Epithelial cell of prostate (primary cell): ENCODE data around the gene PLPPR3.

ENCODE experiments used
- DNase-seq: peaks from one replicate; pipeline ENCODE4 v3.0.0-alpha.2; 2011; ENCODE audit warnings: low read depth, low spot score
- H3K27ac ChIP-seq: fragments of 450-650 bp; 2 replicates; pipeline ENCODE4 v1.5.1; 2017; ENCODE audit warnings: mild to moderate bottlenecking

The PLPPR3 gene

DNA sequence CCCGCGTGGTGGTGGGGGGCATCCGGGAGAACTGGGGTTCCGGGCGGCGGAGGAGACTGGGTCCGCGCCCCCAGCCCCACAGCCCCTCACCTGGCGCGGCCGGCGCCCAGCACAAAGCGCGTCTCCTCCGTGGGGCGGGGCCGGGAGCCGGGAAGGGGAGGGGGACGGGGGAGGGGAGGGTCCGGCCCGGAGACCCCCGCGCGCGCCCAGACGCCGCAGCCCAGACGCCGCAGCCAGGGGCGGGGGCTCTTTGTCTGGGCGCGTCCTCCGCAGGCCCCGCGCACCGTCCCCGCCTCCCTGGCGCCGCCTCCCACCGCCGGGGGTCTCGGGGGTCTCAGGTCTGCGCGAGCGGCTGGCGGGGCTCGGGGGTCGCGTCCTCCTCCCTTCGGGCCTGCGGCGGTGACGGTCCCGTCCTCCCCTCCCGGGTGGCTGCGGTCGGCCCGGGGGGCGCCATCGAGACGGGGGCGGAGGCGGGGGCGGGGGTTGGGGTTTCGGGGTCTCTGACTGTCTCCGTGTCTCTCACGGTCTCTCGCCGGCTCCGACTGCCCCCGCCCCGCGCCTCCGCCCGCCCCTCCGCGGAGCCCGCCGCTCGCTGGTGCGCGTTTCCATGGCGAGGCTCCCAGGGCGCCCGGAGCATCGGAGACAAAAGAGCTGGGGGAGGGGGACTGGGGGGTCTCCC lies at the start of gene PLPPR3:
PLPPR3 (minus strand) TSS at position 131 of the 679 bp plus-strand sequence. CDS start 396 bp downstream, outside the sequence.
- DNase-seq = no peak
- no peak within 1 kb of the TSS for H3K27ac ChIP-seq

- no peak for DNase-seq
- no peak overlapping the region for H3K27ac ChIP-seq
Measured at GRCh38 chr19:870963-871401, 49.2 kb upstream of the PLPPR3 start.

- no peak overlapping the region for H3K27ac ChIP-seq
- DNase-seq = no peak
Measured at GRCh38 chr19:870314-870713, 48.6 kb upstream of the PLPPR3 start.

GRCh38 chr19:869245-870177 lies 47.8 kb upstream of the PLPPR3 start:
- peak; percentile 20 for DNase-seq
- H3K27ac ChIP-seq = peak overlapping the region; percentile 46

DNA sequence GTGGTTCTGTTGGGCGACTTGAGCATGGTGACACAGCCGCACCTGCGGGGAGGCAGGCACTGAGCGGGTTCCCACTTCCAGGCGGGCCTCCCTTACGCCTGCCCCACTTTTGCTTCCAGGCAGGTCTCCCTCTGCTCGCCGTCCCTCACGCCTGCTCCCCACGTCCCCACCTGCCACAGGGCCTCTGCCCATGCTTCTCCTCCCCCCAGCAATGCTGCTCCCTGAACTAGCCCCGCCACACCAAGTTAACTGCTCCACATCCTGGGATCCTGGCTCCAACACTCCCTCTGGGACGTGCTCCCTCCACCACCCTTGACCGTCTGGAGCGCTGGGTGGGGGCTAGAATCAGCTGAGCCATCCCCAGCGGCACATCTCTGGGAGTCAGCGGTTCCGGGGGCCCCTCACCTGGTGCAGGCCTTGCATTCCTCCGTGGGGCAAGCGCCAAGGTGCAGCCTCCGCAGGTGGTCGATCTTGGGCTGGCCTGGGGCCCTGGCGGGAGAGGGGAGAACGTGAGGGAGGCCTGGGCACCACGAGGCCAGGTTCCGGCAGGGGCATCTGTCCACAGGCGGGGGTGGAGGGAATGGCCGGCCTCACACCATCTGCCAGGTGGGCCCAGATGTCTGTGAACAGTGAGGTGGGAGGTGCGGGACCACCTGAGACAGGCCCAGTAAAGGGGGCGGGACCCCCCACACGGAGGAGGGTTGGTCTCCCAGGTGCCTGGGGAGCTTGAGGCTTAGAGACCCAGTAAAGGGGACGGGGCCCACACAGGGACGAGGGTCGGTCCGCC lies 46.9 kb upstream of the PLPPR3 start:
- peak overlapping the region; percentile 46 for H3K27ac ChIP-seq
- DNase-seq = no peak

- H3K27ac ChIP-seq = no peak overlapping the region
- DNase-seq = no peak
Measured at GRCh38 chr19:867855-868457, 46.2 kb upstream of the PLPPR3 start.

GRCh38 chr19:867301-867793 lies 45.6 kb upstream of the PLPPR3 start:
- no peak overlapping the region for H3K27ac ChIP-seq
- DNase-seq = no peak

GRCh38 chr19:866769-867300 lies 45.1 kb upstream of the PLPPR3 start:
- no peak overlapping the region for H3K27ac ChIP-seq
- no peak for DNase-seq

DNA sequence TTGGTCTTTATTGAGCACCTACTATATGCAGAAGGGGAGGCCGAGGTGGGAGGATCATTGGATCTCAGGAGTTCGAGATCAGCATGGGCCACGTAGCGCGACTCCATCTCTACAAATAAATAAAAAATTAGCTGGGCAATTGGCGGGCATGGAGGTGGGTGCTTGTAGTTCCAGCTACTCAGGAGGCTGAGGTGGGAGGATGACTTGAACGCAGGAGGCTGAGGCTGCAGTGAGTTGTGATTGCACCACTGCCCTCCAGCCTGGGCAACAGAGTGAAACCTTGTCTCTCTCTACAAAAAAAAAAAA lies 41.5 kb upstream of the PLPPR3 start:
- H3K27ac ChIP-seq = no peak overlapping the region
- DNase-seq = no peak

DNA sequence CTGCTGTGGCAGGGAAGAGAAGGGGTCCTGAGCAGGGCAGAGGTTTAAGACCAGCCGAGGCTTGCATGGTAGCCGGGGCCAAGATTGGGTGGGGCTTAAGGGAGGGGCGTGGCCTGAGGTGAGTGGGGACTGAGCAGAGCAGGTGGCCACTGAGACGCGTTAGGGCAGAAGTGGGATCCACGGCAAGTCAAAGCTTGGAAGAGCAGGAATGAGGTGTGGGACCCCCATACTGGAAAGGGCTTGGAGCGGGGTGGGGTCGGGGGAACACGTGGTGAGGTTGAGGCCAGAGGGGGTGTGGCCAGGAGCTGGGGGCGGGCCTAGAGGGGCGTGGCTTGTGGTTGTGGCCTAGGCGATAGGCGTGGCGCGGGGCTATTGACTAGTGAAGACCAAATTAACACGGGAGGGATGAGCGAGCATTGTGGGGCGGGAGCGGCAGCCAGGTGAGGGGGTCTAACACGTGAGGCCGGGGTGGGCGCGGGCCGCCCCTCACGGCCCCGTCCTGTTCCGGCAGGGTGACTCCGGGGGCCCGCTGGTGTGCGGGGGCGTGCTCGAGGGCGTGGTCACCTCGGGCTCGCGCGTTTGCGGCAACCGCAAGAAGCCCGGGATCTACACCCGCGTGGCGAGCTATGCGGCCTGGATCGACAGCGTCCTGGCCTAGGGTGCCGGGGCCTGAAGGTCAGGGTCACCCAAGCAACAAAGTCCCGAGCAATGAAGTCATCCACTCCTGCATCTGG lies 41.0 kb upstream of the PLPPR3 start:
- DNase-seq = no peak
- no peak overlapping the region for H3K27ac ChIP-seq

DNA sequence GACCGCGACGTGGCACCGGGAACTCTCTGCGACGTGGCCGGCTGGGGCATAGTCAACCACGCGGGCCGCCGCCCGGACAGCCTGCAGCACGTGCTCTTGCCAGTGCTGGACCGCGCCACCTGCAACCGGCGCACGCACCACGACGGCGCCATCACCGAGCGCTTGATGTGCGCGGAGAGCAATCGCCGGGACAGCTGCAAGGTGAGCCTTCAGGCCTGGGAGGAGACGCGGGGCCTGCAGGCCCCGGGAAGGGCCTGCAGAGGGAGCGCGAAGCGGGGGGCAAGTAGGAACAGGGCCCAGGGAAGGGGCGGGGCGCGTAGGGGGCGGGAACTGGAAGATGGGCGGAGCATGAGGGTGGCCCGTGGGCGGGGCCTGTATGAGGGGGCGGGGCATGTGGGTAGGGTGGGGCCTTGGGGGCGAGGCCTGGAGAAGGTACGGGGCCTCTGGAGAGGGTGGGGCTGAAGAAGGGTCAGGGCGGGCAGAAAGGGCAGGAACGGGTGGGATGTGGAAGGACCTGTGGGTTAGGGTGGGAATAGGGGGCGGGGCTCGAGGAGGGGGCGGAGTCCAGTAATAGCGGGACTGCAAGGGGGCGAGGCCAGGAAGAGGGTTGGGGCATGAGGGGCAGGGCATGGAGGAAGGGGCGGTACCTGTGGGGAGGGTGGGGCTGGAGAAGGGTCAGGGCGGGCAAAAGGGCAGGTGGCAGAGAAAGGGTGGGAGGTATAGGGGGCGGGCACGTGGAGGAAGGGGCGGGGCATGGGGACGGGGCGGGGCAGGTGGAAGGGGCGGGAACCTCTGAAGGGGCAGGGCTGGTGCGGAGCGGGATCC lies 40.2 kb upstream of the PLPPR3 start:
- no peak for DNase-seq
- no peak overlapping the region for H3K27ac ChIP-seq

GRCh38 chr19:861141-861755 lies 39.5 kb upstream of the PLPPR3 start:
- H3K27ac ChIP-seq = no peak overlapping the region
- DNase-seq = no peak

DNA sequence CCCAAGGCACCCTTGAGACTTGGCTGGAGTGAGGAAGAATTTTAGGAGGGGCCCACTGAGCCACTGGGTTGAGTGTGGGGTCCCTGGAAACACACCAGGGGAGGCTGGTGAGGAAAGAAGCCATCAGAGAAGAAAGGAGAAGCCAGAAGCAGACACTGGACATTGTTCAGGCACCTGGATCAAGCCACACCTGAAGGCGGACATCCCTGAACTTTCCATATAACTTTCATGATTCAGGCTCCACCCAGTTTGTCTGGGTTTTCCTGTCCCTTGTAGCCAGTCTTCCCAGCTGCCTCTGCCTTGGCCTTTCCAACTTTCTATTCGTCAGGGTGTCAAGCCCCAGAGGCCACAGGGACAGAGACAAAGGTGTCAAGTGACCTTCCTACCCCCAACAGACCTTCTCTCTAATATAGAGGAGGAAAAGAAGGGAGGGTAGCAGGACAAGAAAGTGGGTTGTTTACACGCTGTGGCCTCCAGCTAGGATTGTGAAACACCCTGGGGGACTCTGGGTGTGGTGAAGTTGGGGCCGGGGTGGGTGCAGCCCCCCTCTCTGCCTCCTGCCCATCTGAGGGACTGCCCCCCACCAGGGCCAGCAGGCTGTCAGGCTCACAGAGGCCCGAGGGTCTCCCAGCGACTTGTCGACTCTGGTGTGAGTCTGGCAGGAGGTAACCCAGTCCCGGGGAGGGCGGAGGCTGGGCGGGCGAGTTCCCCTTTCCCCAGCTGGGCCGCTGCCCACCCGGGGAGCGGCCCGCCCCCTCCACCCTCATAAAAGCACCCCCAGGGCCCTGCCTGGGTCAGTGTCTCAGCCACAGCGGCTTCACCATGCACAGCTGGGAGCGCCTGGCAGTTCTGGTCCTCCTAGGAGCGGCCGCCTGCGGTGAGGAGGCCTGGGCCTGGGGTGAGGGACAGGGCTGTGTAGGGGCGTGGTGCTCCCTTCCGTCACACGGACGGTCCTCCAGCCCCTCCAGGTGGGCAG lies 37.4 kb upstream of the PLPPR3 start, which contains the start of gene CFD:
CFD (plus strand) TSS at position 797 of the 976 bp plus-strand sequence; CDS start at position 823, 26 bp downstream.
- no peak for DNase-seq
- no peak within 1 kb of the TSS for H3K27ac ChIP-seq

DNA sequence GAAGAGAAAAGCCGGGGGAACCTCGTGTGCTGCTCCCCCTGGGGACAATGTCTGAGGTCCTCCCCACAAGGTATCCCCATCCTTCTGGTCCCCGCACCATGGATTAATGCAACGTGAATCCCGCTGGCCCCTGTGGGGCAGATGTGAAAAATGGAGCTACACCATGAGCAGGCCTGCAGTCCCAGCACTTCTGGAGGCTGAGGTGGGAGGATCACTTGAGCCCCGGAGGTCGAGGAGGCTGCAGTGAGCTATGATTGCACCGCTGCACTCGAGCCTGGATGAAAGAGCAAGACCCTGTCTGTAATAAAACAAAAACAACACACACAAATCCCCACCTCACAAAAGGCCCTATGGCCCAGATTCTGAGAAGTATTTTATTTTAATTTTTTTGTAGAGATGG lies 36.5 kb upstream of the PLPPR3 start:
- no peak overlapping the region for H3K27ac ChIP-seq
- DNase-seq = no peak

- no peak for DNase-seq
- no peak overlapping the region for H3K27ac ChIP-seq
Measured at GRCh38 chr19:855566-856120, 33.9 kb upstream of the PLPPR3 start.

- H3K27ac ChIP-seq = no peak overlapping the region
- DNase-seq = no peak
Measured at GRCh38 chr19:855142-855541, 33.4 kb upstream of the PLPPR3 start.
